Progenitor cell of endocrine pancreas (in vitro differentiated cells): ENCODE data around the gene KCNMA1. TPM values are rescaled to one million over a fixed set of nuclear protein-coding genes. Genes with fewer than 3 reads are reported as not detected.

Experiments used
- DNase-seq: peaks from one replicate; pipeline ENCODE4 v3.0.0; 2021; ENCODE audit warnings: low spot score; ENCODE audit not compliant: unreplicated experiment
- H3K27ac Mint-ChIP-seq: 2 replicates; pipeline ENCODE4 v1.8.0; 2021; ENCODE audit warnings: mild to moderate bottlenecking, moderate library complexity, mixed read lengths
- H3K27me3 Mint-ChIP-seq: 2 replicates; pipeline ENCODE4 v1.8.0; 2021; ENCODE audit warnings: mixed read lengths
- H3K36me3 Mint-ChIP-seq: 2 replicates; pipeline ENCODE4 v1.8.0; 2022; ENCODE audit warnings: mixed read lengths; ENCODE audit not compliant: insufficient read depth
- H3K4me1 Mint-ChIP-seq: 2 replicates; pipeline ENCODE4 v1.8.0; 2021; ENCODE audit warnings: low read depth, mixed read lengths
- H3K4me3 Mint-ChIP-seq: 2 replicates; pipeline ENCODE4 v1.8.0; 2021; ENCODE audit warnings: low read depth, mild to moderate bottlenecking, moderate library complexity, mixed read lengths
- H3K9me3 Mint-ChIP-seq: 2 replicates; pipeline ENCODE4 v1.8.0; 2021; ENCODE audit warnings: low read depth, mixed read lengths
- CTCF ChIP-seq: fragments of 200-600 bp; sonication (generic); IDR thresholded peaks from one replicate; pipeline ENCODE4 v1.5.0; 2021; ENCODE audit warnings: antibody characterized with exemption, mild to moderate bottlenecking; ENCODE audit not compliant: unreplicated experiment
- total RNA-seq: library from RNA; stranded (reverse); gene quantifications from 2 replicates; pipeline ENCODE4 v1.2.1, GENCODE V29; 2021

The KCNMA1 gene
- total RNA-seq, 1 donor from 2014 or later = 5.8 TPM

- Mint-ChIP-seq H3K27me3 (peaks cover 9% of the 10 kb centered on the region), H3K4me3 (no peak overlapping the region), H3K27ac (no peak overlapping the region), H3K36me3 (no peaks in the 10 kb centered on the region), H3K4me1 (no peaks in the 10 kb centered on the region), H3K9me3 (peaks cover 4% of the 10 kb centered on the region)
- no peak for DNase-seq
- TF ChIP-seq CTCF = no peak
Measured at GRCh38 chr10:77320971-77321471, 316.6 kb downstream of the KCNMA1 start.

GRCh38 chr10:77319557-77319956 lies 318.1 kb downstream of the KCNMA1 start:
- Mint-ChIP-seq H3K27ac (no peak overlapping the region), H3K36me3 (no peaks in the 10 kb centered on the region), H3K4me3 (no peak overlapping the region), H3K9me3 (peaks cover 4% of the 10 kb centered on the region), H3K4me1 (peaks cover 2% of the 10 kb centered on the region), H3K27me3 (peaks cover 9% of the 10 kb centered on the region)
- no peak for TF ChIP-seq CTCF
- DNase-seq = no peak

GRCh38 chr10:77318739-77319138 lies 318.9 kb downstream of the KCNMA1 start:
- Mint-ChIP-seq H3K4me1 (peaks cover 2% of the 10 kb centered on the region), H3K9me3 (peaks cover 4% of the 10 kb centered on the region), H3K36me3 (no peaks in the 10 kb centered on the region), H3K27me3 (peaks cover 9% of the 10 kb centered on the region), H3K27ac (no peak overlapping the region), H3K4me3 (no peak overlapping the region)
- DNase-seq = no peak
- no peak for TF ChIP-seq CTCF

GRCh38 chr10:77317221-77317620 lies 320.4 kb downstream of the KCNMA1 start:
- no peak for TF ChIP-seq CTCF
- no peak overlapping the region for H3K4me3 Mint-ChIP-seq
- H3K27ac Mint-ChIP-seq = no peak overlapping the region
- DNase-seq = no peak
- H3K4me1 Mint-ChIP-seq = peaks cover 7% of the 10 kb centered on the region
- H3K36me3 Mint-ChIP-seq = no peaks in the 10 kb centered on the region
- H3K27me3 Mint-ChIP-seq = peaks cover 9% of the 10 kb centered on the region
- peaks cover 4% of the 10 kb centered on the region for H3K9me3 Mint-ChIP-seq

- Mint-ChIP-seq H3K36me3 (no peaks in the 10 kb centered on the region), H3K4me1 (peaks cover 7% of the 10 kb centered on the region), H3K27ac (no peak overlapping the region), H3K27me3 (peaks cover 15% of the 10 kb centered on the region), H3K9me3 (no peaks in the 10 kb centered on the region), H3K4me3 (no peak overlapping the region)
- TF ChIP-seq CTCF = no peak
- no peak for DNase-seq
Measured at GRCh38 chr10:77315496-77316129, 322.0 kb downstream of the KCNMA1 start.
